PC-3 (cell line): ENCODE results near the gene LRRC3.

Experiments
- EZH2 ChIP-seq: fragments of 300-600 bp; sonication (generic); IDR thresholded peaks from one replicate; pipeline ENCODE4 v1.6.1; 2017; ENCODE audit warnings: antibody characterized with exemption, mild to moderate bottlenecking, low read length; ENCODE audit not compliant: unreplicated experiment
- EZH2phosphoT487 ChIP-seq: fragments of 300-600 bp; sonication (generic); IDR thresholded peaks from 2 replicates; pipeline ENCODE4 v1.6.1; 2018; ENCODE audit warnings: mild to moderate bottlenecking, antibody characterized with exemption, low read length, borderline replicate concordance
- TF ChIP-seq, protein P1 (sequence below): fragments of 300-600 bp; sonication (generic); conservative IDR thresholded peaks from 2 replicates; pipeline ENCODE4 v1.5.1; 2017; ENCODE audit warnings: antibody characterized with exemption, low read depth, mild to moderate bottlenecking, low read length

- TF ChIP-seq, protein P1, sequence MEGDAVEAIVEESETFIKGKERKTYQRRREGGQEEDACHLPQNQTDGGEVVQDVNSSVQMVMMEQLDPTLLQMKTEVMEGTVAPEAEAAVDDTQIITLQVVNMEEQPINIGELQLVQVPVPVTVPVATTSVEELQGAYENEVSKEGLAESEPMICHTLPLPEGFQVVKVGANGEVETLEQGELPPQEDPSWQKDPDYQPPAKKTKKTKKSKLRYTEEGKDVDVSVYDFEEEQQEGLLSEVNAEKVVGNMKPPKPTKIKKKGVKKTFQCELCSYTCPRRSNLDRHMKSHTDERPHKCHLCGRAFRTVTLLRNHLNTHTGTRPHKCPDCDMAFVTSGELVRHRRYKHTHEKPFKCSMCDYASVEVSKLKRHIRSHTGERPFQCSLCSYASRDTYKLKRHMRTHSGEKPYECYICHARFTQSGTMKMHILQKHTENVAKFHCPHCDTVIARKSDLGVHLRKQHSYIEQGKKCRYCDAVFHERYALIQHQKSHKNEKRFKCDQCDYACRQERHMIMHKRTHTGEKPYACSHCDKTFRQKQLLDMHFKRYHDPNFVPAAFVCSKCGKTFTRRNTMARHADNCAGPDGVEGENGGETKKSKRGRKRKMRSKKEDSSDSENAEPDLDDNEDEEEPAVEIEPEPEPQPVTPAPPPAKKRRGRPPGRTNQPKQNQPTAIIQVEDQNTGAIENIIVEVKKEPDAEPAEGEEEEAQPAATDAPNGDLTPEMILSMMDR: peak; percentile 61
- TF ChIP-seq EZH2phosphoT487 (no peak), EZH2 (no peak)
Measured at GRCh38 chr21:44489962-44490361, 34.7 kb downstream of the LRRC3 start.
